Endothelial cell (in vitro differentiated cells): ENCODE data around the gene GRHL1. TPM values are rescaled to one million over a fixed set of nuclear protein-coding genes. Genes with fewer than 3 reads are reported as not detected.
"Not testable (repeated sequence)": the region's sequence is repeated elsewhere in the genome, so short reads cannot be mapped to it uniquely, and the experiment has no call there.

Experiments used
- DNase-seq: peaks from one replicate; pipeline ENCODE4 v3.0.0; 2021; ENCODE audit warnings: low spot score
- H3K27ac Mint-ChIP-seq: one replicate; pipeline ENCODE4 v1.8.0; 2021; ENCODE audit warnings: mixed read lengths, inconsistent platforms; ENCODE audit not compliant: unreplicated experiment
- H3K27me3 Mint-ChIP-seq: one replicate; pipeline ENCODE4 v1.8.0; 2021; ENCODE audit warnings: mild to moderate bottlenecking, moderate library complexity, mixed read lengths, inconsistent platforms; ENCODE audit not compliant: unreplicated experiment
- H3K36me3 Mint-ChIP-seq: one replicate; pipeline ENCODE4 v1.8.0; 2021; ENCODE audit warnings: mild to moderate bottlenecking, low read depth, mixed read lengths, inconsistent platforms; ENCODE audit not compliant: unreplicated experiment
- H3K4me1 Mint-ChIP-seq: one replicate; pipeline ENCODE4 v1.8.0; 2021; ENCODE audit warnings: mild to moderate bottlenecking, mixed read lengths, inconsistent platforms; ENCODE audit not compliant: unreplicated experiment
- H3K4me3 Mint-ChIP-seq: one replicate; pipeline ENCODE4 v1.8.0; 2021; ENCODE audit warnings: mild to moderate bottlenecking, mixed read lengths, inconsistent platforms; ENCODE audit not compliant: unreplicated experiment
- H3K9me3 Mint-ChIP-seq: one replicate; pipeline ENCODE4 v1.8.0; 2021; ENCODE audit warnings: mixed read lengths, inconsistent platforms; ENCODE audit not compliant: unreplicated experiment
- CTCF ChIP-seq: fragments of 200-600 bp; sonication (generic); IDR thresholded peaks from one replicate; pipeline ENCODE4 v1.5.0; 2021; ENCODE audit warnings: antibody characterized with exemption; ENCODE audit not compliant: unreplicated experiment
- total RNA-seq: library from RNA; stranded (reverse); fragmentation: NEBNext Ultra II Directional; extraction: Animal tissue kit (Norgen Biotek cat#: 25700); gene quantifications from one replicate; pipeline ENCODE4 v1.2.1, GENCODE V29; 2021; ENCODE audit not compliant: unreplicated experiment

Gene GRHL1
- total RNA-seq, 1 donor from 2014 or later: 1.7 TPM

GRCh38 chr2:10008809-10009176, 57.3 kb downstream of the GRHL1 start:
- no peak overlapping the region for H3K4me3 Mint-ChIP-seq
- H3K27ac Mint-ChIP-seq: no peak overlapping the region
- H3K27me3 Mint-ChIP-seq: peaks cover 4% of the 10 kb centered on the region
- DNase-seq: no peak
- no peaks in the 10 kb centered on the region for H3K4me1 Mint-ChIP-seq
- no peaks in the 10 kb centered on the region for H3K36me3 Mint-ChIP-seq
- no peaks in the 10 kb centered on the region for H3K9me3 Mint-ChIP-seq
- no peak for TF ChIP-seq CTCF

- H3K27me3 Mint-ChIP-seq: peaks cover 3% of the 10 kb centered on the region
- H3K27ac Mint-ChIP-seq: no peak overlapping the region
- no peak overlapping the region for H3K4me3 Mint-ChIP-seq
- TF ChIP-seq CTCF: no peak
- no peak for DNase-seq
- no peaks in the 10 kb centered on the region for H3K4me1 Mint-ChIP-seq
- no peaks in the 10 kb centered on the region for H3K9me3 Mint-ChIP-seq
- no peaks in the 10 kb centered on the region for H3K36me3 Mint-ChIP-seq
These were observed 57.8 kb downstream of the GRHL1 start for GRCh38 chr2:10009271-10009810.

GRCh38 chr2:10009811-10010781, 58.6 kb downstream of the GRHL1 start:
- no peak for TF ChIP-seq CTCF
- Mint-ChIP-seq H3K36me3 (no peaks in the 10 kb centered on the region), H3K9me3 (no peaks in the 10 kb centered on the region), H3K27ac (no peak overlapping the region), H3K27me3 (peaks cover 1% of the 10 kb centered on the region), H3K4me1 (no peaks in the 10 kb centered on the region), H3K4me3 (no peak overlapping the region)
- no peak for DNase-seq

DNA sequence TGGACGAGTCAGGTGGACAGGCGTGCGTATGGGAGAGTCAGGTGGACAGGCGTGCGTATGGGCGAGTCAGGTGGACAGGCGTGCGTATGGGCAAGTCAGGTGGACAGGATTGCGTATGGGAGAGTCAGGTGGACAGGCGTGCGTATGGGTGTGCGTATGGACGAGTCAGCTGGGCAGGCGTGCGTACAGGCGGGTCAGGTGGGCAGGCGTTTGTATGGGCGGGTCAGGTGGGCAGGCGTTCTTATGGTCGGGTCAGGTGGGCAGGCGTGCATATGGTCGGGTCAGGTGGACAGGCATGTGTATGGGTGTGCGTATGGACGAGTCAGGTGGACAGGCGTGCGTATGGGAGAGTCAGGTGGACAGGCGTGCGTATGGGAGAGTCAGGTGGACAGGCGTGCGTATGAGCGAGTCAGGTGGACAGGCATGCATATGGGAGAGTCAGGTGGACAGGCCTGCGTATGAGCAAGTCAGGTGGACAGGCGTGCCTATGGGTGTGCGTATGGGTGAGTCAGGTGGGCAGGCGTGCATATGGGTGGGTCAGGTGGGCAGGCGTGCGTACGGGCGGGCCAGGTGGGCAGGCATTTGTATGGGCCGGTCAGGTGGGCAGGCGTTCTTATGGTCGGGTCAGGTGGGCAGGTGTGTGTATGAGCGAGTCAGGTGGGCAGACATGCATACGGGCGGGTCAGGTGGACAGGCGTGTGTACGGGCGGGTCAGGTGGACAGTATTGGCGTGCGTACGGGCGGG, 59.5 kb downstream of the GRHL1 start:
- H3K4me1 Mint-ChIP-seq, H3K36me3 Mint-ChIP-seq, H3K27ac Mint-ChIP-seq, H3K27me3 Mint-ChIP-seq, DNase-seq, H3K9me3 Mint-ChIP-seq, H3K4me3 Mint-ChIP-seq: not testable (repeated sequence)

DNA sequence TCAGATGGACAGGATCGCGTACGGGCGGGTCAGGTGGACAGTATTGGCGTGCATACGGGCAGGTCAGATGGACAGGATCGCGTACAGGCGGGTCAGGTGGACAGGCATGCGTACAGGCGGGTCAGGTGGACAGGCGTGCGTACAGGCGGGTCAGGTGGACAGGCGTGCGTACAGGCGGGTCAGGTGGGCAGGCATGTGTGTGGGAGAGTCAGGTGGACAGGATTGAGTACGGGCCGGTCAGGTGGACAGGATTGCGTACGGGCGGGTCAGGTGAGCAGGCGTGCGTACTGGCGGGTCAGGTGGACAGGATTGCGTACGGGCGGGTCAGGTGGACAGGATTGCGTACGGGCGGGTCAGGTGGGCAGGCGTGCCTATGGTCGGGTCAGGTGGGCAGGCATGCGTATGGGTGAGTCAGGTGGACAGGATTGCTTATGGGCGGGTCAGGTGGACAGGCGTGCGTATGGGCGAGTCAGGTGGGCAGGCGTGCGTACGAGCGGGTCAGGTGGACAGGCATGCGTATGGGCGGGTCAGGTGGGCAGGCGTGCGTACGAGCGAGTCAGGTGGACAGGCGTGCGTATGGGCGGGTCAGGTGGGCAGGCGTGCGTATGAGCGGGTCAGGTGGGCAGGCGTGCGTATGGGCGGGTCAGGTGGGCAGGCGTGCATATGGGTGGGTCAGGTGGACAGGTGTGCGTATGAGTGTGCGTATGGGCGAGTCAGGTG, 60.3 kb downstream of the GRHL1 start:
- H3K27ac Mint-ChIP-seq, H3K36me3 Mint-ChIP-seq, H3K4me3 Mint-ChIP-seq, DNase-seq, H3K9me3 Mint-ChIP-seq, H3K4me1 Mint-ChIP-seq, H3K27me3 Mint-ChIP-seq: not testable (repeated sequence)

- H3K9me3 Mint-ChIP-seq, H3K4me3 Mint-ChIP-seq, H3K27ac Mint-ChIP-seq, H3K27me3 Mint-ChIP-seq, H3K36me3 Mint-ChIP-seq, H3K4me1 Mint-ChIP-seq, DNase-seq: not testable (repeated sequence)
These were observed 61.0 kb downstream of the GRHL1 start for GRCh38 chr2:10012366-10012962.
